Activated T-cell treated with anti-CD3 and anti-CD28 coated beads, Interleukin-2, amount 50 U/mL, for 4 hours (primary cell): ENCODE data around the gene RBSN. TPM values are rescaled to one million over a fixed set of nuclear protein-coding genes. Genes with fewer than 3 reads are reported as not detected.
"Not testable (repeated sequence)": the region's sequence is repeated elsewhere in the genome, so short reads cannot be mapped to it uniquely, and the experiment has no call there.

Source experiments
- ATAC-seq, 2 donors: fragments of 200-7000 bp; cut with Tn5 transposase; one replicate each; pipeline ENCODE4 v1.10.0; 2021
- DNase-seq: peaks from one replicate; pipeline ENCODE4 v3.0.0-alpha.2; 2020
- H3K27me3 Mint-ChIP-seq: one replicate; pipeline ENCODE4 v1.8.0; 2021; ENCODE audit warnings: low read depth, mixed read lengths
- H3K36me3 Mint-ChIP-seq: one replicate; pipeline ENCODE4 v1.8.0; 2022; ENCODE audit warnings: mixed read lengths; ENCODE audit not compliant: insufficient read depth
- H3K4me1 Mint-ChIP-seq: one replicate; pipeline ENCODE4 v1.8.0; 2021; ENCODE audit warnings: low read depth, mixed read lengths
- H3K4me3 Mint-ChIP-seq: one replicate; pipeline ENCODE4 v1.8.0; 2021; ENCODE audit warnings: mild to moderate bottlenecking, moderate library complexity, mixed read lengths
- H3K9me3 Mint-ChIP-seq: one replicate; pipeline ENCODE4 v1.8.0; 2021; ENCODE audit warnings: mixed read lengths
- total RNA-seq, 3 donors: library from RNA; stranded (reverse); gene quantifications; one replicate each; pipeline ENCODE4 v1.2.1, GENCODE V29; 2021

Gene RBSN
- 10 to 100 TPM in 2 of 3 donors, 1 to 10 TPM in 1; 9.2 to 11.4 (median 11.2) TPM for total RNA-seq

DNA sequence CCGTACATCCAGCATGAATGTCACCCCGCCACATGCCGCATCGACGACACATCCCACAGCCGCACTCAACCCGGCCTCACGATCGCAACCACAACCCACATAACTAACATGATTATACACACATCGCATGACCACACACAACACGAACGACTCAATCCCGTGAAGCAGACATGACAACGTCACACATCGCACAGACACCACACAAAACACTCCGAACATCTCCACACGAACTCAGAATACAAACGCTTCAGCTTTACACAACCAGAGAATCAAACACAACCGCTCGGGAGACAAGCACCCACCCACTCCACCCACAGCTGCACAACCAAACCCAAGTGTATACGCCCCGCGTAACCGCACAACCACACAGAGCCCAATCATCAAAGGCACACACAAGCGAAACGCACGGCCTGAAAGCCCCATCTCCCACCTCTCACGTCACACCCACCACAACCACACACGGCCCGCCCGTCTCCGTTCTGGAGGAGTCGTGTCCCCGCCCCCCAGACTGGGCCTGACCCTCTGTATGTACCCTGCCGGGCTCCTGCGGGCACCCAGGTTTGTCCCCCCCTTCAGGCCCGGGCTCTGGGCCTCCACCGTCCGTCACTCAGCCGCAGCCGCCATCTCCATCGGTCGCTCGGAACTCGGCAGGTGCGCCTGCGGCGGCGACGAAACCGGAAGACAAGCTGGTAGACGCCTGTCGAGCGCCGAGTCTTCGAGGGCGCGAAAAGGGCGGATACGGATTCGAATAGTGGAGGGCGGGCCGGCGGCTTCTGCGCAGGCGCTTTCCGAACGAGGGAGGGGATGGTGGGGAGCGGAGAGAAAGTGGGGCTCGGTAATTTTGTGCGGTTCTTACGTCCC lies at the start of gene RBSN:
Gene RBSN, minus strand, starts transcription at position 646 of the 861 bp plus-strand sequence. CDS start 3,028 bp downstream, outside the sequence.
- Mint-ChIP-seq H3K36me3 (peaks cover 19% of the 10 kb centered on the region), H3K27me3 (no peaks in the 10 kb centered on the region), H3K4me1 (peaks cover 25% of the 10 kb centered on the region), H3K9me3 (no peaks in the 10 kb centered on the region), H3K4me3 (peak within 1 kb of the TSS; percentile 93)
- ATAC-seq = peak; percentile 81 to 87
- peak; percentile 90 for DNase-seq

GRCh38 chr3:15148614-15149013 lies 49.7 kb upstream of the RBSN start:
- DNase-seq = no peak
- Mint-ChIP-seq H3K36me3 (no peaks in the 10 kb centered on the region), H3K9me3 (no peaks in the 10 kb centered on the region), H3K4me3 (no peak overlapping the region), H3K4me1 (no peaks in the 10 kb centered on the region), H3K27me3 (peaks cover 36% of the 10 kb centered on the region)
- no peak for ATAC-seq

- not testable (repeated sequence) for DNase-seq, ATAC-seq, H3K36me3 Mint-ChIP-seq, H3K9me3 Mint-ChIP-seq, H3K4me3 Mint-ChIP-seq, H3K4me1 Mint-ChIP-seq
- peaks cover 25% of the 10 kb centered on the region for H3K27me3 Mint-ChIP-seq
Observed at GRCh38 chr3:15136885-15137284, 37.9 kb upstream of the RBSN start.

GRCh38 chr3:15134968-15135367 lies 36.0 kb upstream of the RBSN start:
- H3K27me3 Mint-ChIP-seq = peaks cover 25% of the 10 kb centered on the region
- H3K9me3 Mint-ChIP-seq, ATAC-seq, H3K4me3 Mint-ChIP-seq, H3K4me1 Mint-ChIP-seq, H3K36me3 Mint-ChIP-seq, DNase-seq: not testable (repeated sequence)

DNA sequence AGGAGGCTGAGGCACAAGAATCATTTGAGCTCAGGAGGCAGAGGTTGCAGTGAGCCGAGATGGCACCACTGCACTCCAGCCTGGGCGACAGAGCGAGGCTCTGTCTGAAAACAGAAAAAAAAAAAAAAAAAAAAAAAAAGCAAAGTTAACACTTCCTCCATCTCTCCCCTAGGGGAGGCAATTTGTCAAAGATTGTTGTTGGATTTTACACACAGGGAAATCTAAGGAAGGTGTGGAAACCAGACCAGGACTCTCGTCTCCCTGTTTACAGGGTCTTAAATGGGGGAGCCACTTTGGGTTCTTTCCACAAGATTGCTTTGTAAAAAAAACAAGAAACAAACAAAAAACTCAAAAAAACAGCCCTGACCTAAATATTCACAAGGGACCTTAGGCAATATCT lies 29.5 kb upstream of the RBSN start:
- H3K27me3 Mint-ChIP-seq, H3K4me1 Mint-ChIP-seq, DNase-seq, H3K9me3 Mint-ChIP-seq, ATAC-seq, H3K36me3 Mint-ChIP-seq, H3K4me3 Mint-ChIP-seq: not testable (repeated sequence)

- DNase-seq, H3K36me3 Mint-ChIP-seq, H3K4me3 Mint-ChIP-seq, ATAC-seq, H3K27me3 Mint-ChIP-seq, H3K9me3 Mint-ChIP-seq, H3K4me1 Mint-ChIP-seq: not testable (repeated sequence)
Observed at GRCh38 chr3:15126975-15127374, 28.0 kb upstream of the RBSN start.

DNA sequence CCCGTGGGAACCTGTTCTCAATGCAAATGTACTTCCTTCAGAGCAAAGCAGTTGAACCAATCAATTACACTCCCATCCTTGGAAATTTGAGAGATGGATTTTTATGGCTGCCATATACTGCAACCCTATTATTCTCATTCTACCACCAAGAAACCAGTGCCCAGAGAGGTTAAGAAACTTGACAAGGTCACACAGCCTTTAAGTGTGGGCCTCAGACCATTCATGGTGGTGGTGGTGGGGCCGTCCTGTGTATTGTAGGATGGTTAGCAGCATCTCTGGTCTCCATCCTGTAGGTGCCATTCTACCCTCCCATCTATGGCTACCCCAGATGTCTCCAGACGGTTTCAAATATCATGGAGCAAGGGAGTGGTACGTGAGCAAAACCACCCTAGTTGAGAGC lies 23.4 kb upstream of the RBSN start:
- H3K9me3 Mint-ChIP-seq = no peaks in the 10 kb centered on the region
- no peak for ATAC-seq
- peaks cover 3% of the 10 kb centered on the region for H3K27me3 Mint-ChIP-seq
- no peaks in the 10 kb centered on the region for H3K36me3 Mint-ChIP-seq
- peaks cover 2% of the 10 kb centered on the region for H3K4me1 Mint-ChIP-seq
- DNase-seq = no peak
- H3K4me3 Mint-ChIP-seq = no peak overlapping the region

- H3K4me3 Mint-ChIP-seq = no peak overlapping the region
- ATAC-seq (no peak), DNase-seq (no peak)
- peaks cover 2% of the 10 kb centered on the region for H3K4me1 Mint-ChIP-seq
- H3K27me3 Mint-ChIP-seq = peaks cover 2% of the 10 kb centered on the region
- H3K9me3 Mint-ChIP-seq = no peaks in the 10 kb centered on the region
- H3K36me3 Mint-ChIP-seq = no peaks in the 10 kb centered on the region
Observed at GRCh38 chr3:15121936-15122335, 23.0 kb upstream of the RBSN start.

DNA sequence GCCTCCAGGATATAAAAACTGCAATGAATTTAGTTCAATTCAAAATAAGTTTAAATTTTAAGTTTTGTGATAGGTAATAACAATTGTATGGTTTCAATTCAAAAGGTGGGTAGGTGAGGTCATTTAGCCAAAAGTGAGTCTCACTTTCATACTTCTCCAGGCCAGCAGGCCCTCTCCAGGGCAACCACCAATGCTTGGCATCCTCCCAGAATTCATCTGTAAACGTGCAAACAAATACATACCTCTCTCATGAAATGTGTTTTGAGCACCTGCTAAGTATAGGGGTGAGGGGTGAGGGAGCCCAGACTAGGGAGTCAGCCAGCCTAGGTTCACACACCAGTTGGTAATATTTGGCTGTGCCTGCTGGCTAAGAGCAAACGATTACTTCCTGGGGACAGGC lies 22.0 kb upstream of the RBSN start:
- no peak overlapping the region for H3K4me3 Mint-ChIP-seq
- no peaks in the 10 kb centered on the region for H3K9me3 Mint-ChIP-seq
- DNase-seq = no peak
- peaks cover 2% of the 10 kb centered on the region for H3K4me1 Mint-ChIP-seq
- no peaks in the 10 kb centered on the region for H3K36me3 Mint-ChIP-seq
- no peak for ATAC-seq
- H3K27me3 Mint-ChIP-seq = peaks cover 2% of the 10 kb centered on the region

GRCh38 chr3:15117011-15117410 lies 18.1 kb upstream of the RBSN start:
- no peak for DNase-seq
- Mint-ChIP-seq H3K27me3 (no peaks in the 10 kb centered on the region), H3K4me3 (no peak overlapping the region), H3K36me3 (no peaks in the 10 kb centered on the region), H3K9me3 (no peaks in the 10 kb centered on the region), H3K4me1 (peaks cover 2% of the 10 kb centered on the region)
- ATAC-seq = no peak

DNA sequence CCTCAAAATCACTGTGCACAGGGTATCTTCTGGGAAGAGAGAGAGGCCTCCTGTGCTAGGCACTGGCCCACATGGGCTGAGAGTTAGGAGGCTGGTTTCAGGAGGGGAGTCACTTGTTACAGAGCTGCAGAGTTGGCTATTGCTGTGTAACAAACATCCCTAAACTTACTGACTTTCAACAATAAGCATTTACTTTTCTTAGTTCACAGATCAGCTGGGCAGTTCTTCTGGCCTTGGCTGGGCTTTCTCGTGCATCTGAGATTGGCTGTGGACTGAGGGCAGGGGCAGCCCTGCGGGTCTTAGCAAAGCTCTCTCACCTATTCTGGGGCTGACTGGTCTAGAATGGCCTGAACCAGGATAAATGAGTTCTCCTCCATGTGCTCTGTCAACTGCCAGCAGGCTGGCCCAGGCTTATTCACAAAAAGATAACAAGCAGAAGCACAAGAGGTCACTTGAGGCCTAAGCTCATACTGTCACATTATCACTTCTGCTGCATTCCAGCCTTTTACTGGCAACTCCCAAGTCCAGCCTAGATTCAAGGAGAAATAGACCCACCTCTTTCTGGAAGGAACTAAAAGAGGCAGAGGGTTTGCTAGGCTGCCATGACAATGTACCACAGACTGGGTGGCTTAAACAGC lies 17.2 kb upstream of the RBSN start:
- Mint-ChIP-seq H3K36me3 (no peaks in the 10 kb centered on the region), H3K9me3 (no peaks in the 10 kb centered on the region), H3K4me1 (peaks cover 2% of the 10 kb centered on the region), H3K27me3 (no peaks in the 10 kb centered on the region), H3K4me3 (no peak overlapping the region)
- no peak for ATAC-seq
- DNase-seq = no peak

GRCh38 chr3:15114466-15115358 lies 15.8 kb upstream of the RBSN start:
- H3K4me3 Mint-ChIP-seq = no peak overlapping the region
- ATAC-seq (no peak), DNase-seq (no peak)
- no peaks in the 10 kb centered on the region for H3K36me3 Mint-ChIP-seq
- no peaks in the 10 kb centered on the region for H3K9me3 Mint-ChIP-seq
- peaks cover 2% of the 10 kb centered on the region for H3K4me1 Mint-ChIP-seq
- no peaks in the 10 kb centered on the region for H3K27me3 Mint-ChIP-seq

DNA sequence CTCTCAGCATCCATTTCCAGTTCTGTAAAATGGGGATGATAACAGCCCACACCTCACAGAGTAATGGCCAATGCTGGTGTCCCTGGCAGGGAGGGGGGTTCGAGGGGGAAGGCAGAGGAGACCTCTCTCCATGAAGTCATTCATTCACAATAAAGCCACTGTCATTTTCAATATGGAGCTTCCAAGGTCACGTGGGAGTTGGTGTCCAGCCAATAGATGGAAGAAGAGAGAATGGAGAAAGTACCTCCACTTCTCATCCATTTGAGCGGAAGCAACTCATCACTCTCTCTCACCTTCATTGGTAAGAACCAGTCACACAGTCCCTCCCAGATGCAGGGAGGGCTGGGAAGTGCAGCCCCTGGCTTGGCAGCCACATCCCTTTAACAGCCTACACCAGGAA lies 14.9 kb upstream of the RBSN start:
- Mint-ChIP-seq H3K36me3 (no peaks in the 10 kb centered on the region), H3K9me3 (no peaks in the 10 kb centered on the region), H3K27me3 (no peaks in the 10 kb centered on the region), H3K4me1 (peaks cover 2% of the 10 kb centered on the region), H3K4me3 (no peak overlapping the region)
- DNase-seq (no peak), ATAC-seq (no peak)

DNA sequence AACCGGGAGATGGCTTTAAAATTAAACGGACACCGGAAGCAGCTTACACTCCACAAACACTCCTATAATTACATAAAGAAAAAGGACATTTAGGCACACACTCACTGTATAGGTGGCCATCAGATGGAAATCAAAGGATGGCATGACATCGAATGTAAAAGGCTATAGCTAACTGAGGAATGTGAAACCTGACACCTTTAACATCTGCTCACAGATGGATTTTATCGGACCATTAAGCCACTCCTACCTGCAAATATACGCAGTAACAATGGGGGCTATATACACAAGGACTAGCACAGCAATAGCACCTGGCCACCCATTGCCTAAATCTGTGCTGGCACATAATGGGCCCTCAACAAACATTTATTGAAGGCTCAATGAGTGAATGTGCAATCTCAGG lies 14.5 kb upstream of the RBSN start:
- no peak for DNase-seq
- Mint-ChIP-seq H3K36me3 (no peaks in the 10 kb centered on the region), H3K27me3 (no peaks in the 10 kb centered on the region), H3K9me3 (no peaks in the 10 kb centered on the region), H3K4me3 (no peak overlapping the region), H3K4me1 (peaks cover under 1% of the 10 kb centered on the region)
- no peak for ATAC-seq
